HUES6 (cell line): ENCODE measurements around the gene ZMIZ1.
A peak's percentile ranks its signal among the peaks of the same experiment; 100 is the strongest.

Source experiments
- H3K27ac ChIP-seq: 2 replicates; pipeline ENCODE4 v1.7.0; 2013; ENCODE audit warnings: low read depth, mild to moderate bottlenecking, low read length, inconsistent platforms
- H3K27me3 ChIP-seq: 2 replicates; pipeline ENCODE4 v1.6.1; 2013; ENCODE audit warnings: low read length; ENCODE audit not compliant: control insufficient read depth, insufficient read depth
- H3K36me3 ChIP-seq: 2 replicates; pipeline ENCODE4 v1.6.1; 2013; ENCODE audit warnings: low read length; ENCODE audit not compliant: control insufficient read depth, insufficient read depth
- H3K4me1 ChIP-seq: 2 replicates; pipeline ENCODE4 v1.6.1; 2013; ENCODE audit warnings: low read length; ENCODE audit not compliant: control insufficient read depth, insufficient read depth
- H3K4me3 ChIP-seq: 2 replicates; pipeline ENCODE4 v1.5.1; 2013; ENCODE audit warnings: low read depth, low read length
- H3K9ac ChIP-seq: one replicate; pipeline ENCODE4 v1.6.1; 2013; ENCODE audit warnings: mild to moderate bottlenecking, low read length
- H3K9me3 ChIP-seq: 2 replicates; pipeline ENCODE4 v1.6.1; 2013; ENCODE audit warnings: low read depth, low read length; ENCODE audit not compliant: control insufficient read depth, insufficient read depth

Gene ZMIZ1

DNA sequence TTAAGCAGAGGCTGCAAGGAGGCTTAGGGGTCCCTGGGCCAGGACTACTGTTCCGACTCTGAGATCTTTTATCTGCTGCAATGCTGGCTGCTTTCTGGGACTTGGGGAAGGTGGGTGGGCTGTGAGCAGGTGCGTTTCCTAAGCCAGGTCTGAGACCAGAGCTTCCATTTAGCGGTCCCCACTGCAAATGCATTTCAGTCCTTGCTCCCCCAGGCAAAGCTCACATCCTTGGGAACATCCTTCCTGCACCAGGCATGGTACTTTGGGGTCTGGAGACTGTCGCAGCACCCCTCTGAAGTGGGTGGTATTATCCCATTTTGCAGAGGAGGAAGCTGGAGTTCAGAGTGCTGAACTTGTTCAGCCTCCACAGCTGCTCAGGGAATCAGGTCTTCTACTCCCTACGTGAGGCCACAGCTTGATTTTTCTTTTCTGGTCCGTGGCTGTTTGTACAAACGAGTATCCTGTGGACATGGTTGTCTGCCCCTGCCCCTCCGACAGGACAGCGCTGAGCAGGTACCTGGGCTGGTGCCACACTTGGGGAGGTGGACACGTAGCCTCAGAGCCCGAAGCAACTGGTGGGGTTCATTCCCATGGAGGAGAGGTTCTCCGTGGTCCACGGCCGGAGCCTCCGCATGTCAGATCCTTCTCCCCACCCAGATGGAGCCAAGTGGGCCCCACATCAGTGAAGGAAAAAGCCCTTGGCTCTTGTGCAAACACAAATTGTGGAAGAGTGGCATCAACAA is 20.0 kb downstream of the ZMIZ1 start:
- Histone ChIP-seq H3K9me3 (no peaks in the 10 kb centered on the region), H3K4me3 (no peak overlapping the region), H3K4me1 (peaks cover 59% of the 10 kb centered on the region), H3K27ac (no peak overlapping the region), H3K36me3 (no peaks in the 10 kb centered on the region), H3K27me3 (no peaks in the 10 kb centered on the region), H3K9ac (no peak overlapping the region)

DNA sequence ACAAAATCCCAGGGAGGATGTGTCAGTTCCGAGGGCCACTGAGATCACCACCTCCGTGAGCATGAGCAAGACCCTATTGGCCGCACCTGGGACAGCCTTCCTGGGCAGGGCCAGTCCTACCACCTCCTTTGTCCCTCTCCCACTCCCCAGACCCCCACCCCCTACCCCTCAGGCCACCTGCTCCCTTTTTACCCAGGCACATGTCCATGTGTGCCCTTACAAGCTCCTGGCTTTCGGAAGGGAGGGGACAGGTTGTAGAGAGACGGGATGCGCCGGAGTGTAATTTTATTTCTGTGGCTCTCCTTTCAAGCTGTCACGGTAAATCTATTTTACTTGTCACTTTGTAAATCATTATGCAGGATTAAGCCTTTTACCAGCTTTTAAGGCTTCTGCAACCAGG is 20.9 kb downstream of the ZMIZ1 start:
- Histone ChIP-seq H3K4me1 (peaks cover 58% of the 10 kb centered on the region), H3K9ac (no peak overlapping the region), H3K27me3 (no peaks in the 10 kb centered on the region), H3K36me3 (no peaks in the 10 kb centered on the region), H3K9me3 (no peaks in the 10 kb centered on the region), H3K27ac (no peak overlapping the region), H3K4me3 (no peak overlapping the region)

- H3K36me3 ChIP-seq = no peaks in the 10 kb centered on the region
- no peak overlapping the region for H3K9ac ChIP-seq
- no peak overlapping the region for H3K27ac ChIP-seq
- H3K9me3 ChIP-seq = no peaks in the 10 kb centered on the region
- H3K27me3 ChIP-seq = no peaks in the 10 kb centered on the region
- no peak overlapping the region for H3K4me3 ChIP-seq
- H3K4me1 ChIP-seq = peaks cover 58% of the 10 kb centered on the region
Observed at GRCh38 chr10:79090134-79090803, 21.5 kb downstream of the ZMIZ1 start.

DNA sequence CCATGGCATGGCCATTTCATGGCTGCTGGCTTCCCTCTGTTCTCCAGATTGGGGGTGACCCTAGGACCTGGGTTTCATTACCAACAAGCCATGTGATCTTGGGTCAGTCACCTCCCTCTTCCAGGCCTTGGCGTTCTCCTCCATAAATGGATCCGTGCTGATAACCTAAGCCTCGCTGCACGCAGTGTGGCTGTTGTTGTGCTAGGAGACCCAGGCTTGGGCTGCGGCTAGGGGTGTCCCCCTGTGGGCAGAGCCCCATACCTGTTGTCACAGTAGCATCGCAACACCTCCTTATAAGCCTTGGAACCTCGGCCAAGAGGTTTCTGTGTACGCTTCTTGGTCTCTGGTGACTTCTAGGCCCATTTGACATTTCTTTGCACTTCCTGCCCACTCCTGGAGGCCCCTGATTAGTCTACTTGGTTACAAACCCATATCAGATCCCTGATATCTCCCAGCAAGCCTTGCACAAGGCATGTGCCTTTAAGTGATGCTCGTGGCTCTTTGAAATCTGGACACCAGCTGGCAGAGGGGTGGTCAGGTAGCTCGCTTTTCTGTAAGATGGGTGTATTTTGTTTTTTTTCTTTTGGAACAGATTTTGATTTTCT is 23.6 kb downstream of the ZMIZ1 start:
- H3K4me1 ChIP-seq = peaks cover 54% of the 10 kb centered on the region
- no peaks in the 10 kb centered on the region for H3K36me3 ChIP-seq
- no peak overlapping the region for H3K27ac ChIP-seq
- H3K4me3 ChIP-seq = no peak overlapping the region
- H3K9me3 ChIP-seq = no peaks in the 10 kb centered on the region
- H3K27me3 ChIP-seq = no peaks in the 10 kb centered on the region
- H3K9ac ChIP-seq = no peak overlapping the region

DNA sequence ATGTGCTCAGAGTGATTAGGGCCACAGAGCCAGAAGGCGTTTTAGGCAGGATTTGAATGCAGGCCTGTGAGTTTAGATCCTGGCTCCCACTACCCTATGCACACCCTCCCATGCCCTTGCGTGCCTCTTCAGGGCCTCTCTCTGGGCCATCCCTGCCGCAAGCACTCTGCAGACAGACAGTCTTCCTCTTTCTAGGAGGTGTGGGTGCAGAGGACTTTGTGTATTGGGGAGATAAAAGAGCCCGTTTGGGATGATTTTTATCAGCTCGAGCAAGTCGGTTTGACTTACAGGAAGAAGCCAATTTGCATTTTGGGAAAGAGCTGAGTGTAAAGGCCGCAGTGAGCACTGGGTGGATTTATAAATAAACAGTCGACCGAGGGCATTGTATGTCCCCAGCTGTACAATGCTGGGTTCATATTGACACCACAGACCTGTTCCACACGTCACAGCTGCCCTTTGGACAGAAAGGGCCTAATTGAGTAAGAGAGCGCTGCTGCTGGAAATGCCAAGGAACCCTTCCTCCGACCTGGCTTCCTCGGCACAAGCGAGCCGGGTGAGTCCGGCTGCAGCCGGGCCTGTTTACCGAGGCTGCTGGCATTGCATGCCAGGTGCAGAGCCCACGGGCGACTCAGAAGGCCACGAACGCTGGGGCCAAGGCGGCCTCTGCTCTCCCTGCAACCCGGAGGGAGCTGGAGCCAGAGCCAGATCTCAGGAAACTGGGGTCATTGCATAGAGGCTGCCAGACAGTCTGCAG is 25.1 kb downstream of the ZMIZ1 start:
- Histone ChIP-seq H3K36me3 (no peaks in the 10 kb centered on the region), H3K9me3 (no peaks in the 10 kb centered on the region), H3K9ac (no peak overlapping the region), H3K27ac (peak overlapping the region; percentile 42; the same call in 1 of the 2 replicates), H3K4me3 (no peak overlapping the region), H3K27me3 (no peaks in the 10 kb centered on the region), H3K4me1 (peaks cover 54% of the 10 kb centered on the region)

DNA sequence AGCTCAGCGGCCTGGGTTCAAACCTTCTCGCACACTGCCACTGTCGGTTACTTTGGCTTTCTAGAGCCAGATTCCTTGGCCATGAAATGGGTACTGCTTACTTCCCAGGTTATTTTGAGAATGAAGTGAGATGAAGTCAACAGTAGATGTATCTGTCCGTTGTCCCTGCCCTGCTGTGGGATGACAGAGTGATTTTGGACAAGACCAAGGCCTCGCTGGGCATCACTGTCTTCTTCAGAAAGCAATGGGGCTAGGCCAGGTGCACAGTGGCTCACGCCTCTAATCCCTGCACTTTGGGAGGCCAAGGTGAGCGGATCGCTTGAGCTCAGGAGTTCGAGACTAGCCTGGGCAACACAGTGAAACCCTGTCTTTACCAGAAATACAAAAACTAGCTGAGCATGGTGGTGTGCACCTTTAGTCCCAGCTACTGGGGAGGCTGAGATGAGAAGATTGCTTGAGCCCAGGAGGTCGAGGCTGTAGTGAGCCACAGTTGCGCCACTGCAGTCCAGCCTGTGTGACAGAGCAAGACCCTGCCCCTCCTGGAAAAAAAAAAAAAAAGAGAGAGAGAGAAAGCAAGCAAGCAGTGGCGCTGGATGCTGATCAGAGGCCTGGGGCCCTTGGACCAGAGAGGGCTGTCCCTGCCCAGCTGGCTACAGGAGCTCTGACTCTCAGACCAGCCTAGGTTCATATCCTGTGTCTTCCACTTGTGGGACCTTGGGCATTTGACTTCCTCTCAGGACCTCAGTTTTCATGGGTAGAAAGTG is 25.8 kb downstream of the ZMIZ1 start:
- no peak overlapping the region for H3K4me3 ChIP-seq
- peaks cover 55% of the 10 kb centered on the region for H3K4me1 ChIP-seq
- H3K36me3 ChIP-seq = no peaks in the 10 kb centered on the region
- H3K9ac ChIP-seq = no peak overlapping the region
- peak overlapping the region; percentile 42; the same call in 1 of the 2 replicates for H3K27ac ChIP-seq
- H3K27me3 ChIP-seq = no peaks in the 10 kb centered on the region
- H3K9me3 ChIP-seq = no peaks in the 10 kb centered on the region

GRCh38 chr10:79095316-79095715 is 26.6 kb downstream of the ZMIZ1 start:
- Histone ChIP-seq H3K4me1 (peaks cover 53% of the 10 kb centered on the region), H3K27ac (no peak overlapping the region), H3K9me3 (no peaks in the 10 kb centered on the region), H3K4me3 (no peak overlapping the region), H3K27me3 (no peaks in the 10 kb centered on the region), H3K9ac (no peak overlapping the region), H3K36me3 (no peaks in the 10 kb centered on the region)

DNA sequence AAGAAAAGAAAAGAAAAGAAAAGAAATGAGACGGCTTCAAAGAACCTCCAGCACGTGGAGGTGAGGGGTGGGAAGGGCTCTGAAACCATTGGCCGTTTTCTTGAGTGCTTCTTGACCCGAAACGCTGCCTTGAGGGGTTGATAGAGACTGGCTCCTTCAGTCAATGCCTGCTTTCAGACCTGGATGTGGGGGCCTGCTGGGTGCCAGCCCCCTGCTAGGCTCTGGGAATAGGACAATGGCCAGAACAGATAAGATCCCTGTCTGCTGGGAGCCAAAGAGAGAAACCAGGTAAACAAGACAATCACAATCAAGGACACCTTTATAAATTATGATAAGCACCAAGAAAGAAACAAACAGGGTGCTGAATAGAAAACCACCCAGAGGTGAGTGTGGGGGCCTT is 27.7 kb downstream of the ZMIZ1 start:
- Histone ChIP-seq H3K4me1 (peaks cover 61% of the 10 kb centered on the region), H3K9me3 (no peaks in the 10 kb centered on the region), H3K36me3 (no peaks in the 10 kb centered on the region), H3K4me3 (no peak overlapping the region), H3K27me3 (no peaks in the 10 kb centered on the region), H3K27ac (no peak overlapping the region), H3K9ac (no peak overlapping the region)

- H3K36me3 ChIP-seq = no peaks in the 10 kb centered on the region
- no peak overlapping the region for H3K4me3 ChIP-seq
- no peaks in the 10 kb centered on the region for H3K9me3 ChIP-seq
- H3K27me3 ChIP-seq = no peaks in the 10 kb centered on the region
- H3K27ac ChIP-seq = no peak overlapping the region
- H3K4me1 ChIP-seq = peaks cover 66% of the 10 kb centered on the region
- H3K9ac ChIP-seq = no peak overlapping the region
Observed at GRCh38 chr10:79097021-79097872, 28.5 kb downstream of the ZMIZ1 start.

GRCh38 chr10:79098061-79098460 is 29.3 kb downstream of the ZMIZ1 start:
- Histone ChIP-seq H3K36me3 (no peaks in the 10 kb centered on the region), H3K9me3 (no peaks in the 10 kb centered on the region), H3K27ac (no peak overlapping the region), H3K27me3 (no peaks in the 10 kb centered on the region), H3K4me1 (peaks cover 68% of the 10 kb centered on the region), H3K4me3 (no peak overlapping the region), H3K9ac (no peak overlapping the region)
